T-helper 9 cell (primary cell): ENCODE results near the gene ZNF732.
A peak's percentile ranks its signal among the peaks of the same experiment; 100 is the strongest.
"Not testable (repeated sequence)": the region's sequence is repeated elsewhere in the genome, so short reads cannot be mapped to it uniquely, and the experiment has no call there.

Source experiments
- DNase-seq: peaks from one replicate; pipeline ENCODE4 v3.0.0-alpha.2; 2020
- total RNA-seq, 2 donors: gene quantifications; one replicate each; lab custom pipeline; 2026; lab: John Stamatoyannopoulos, UW

ZNF732 gene
- 0 reads per million in 2 donors for total RNA-seq

GRCh38 chr4:304969-305680 lies at the start of gene ZNF732:
ZNF732 (minus strand) TSS chr4:305474; CDS start chr4:305310, 164 bp downstream.
- DNase-seq = no peak

GRCh38 chr4:340011-340410 lies 34.7 kb upstream of the ZNF732 start:
- DNase-seq = no peak

- no peak for DNase-seq
Observed at GRCh38 chr4:338759-339097, 33.5 kb upstream of the ZNF732 start.

GRCh38 chr4:337932-338758 lies 32.9 kb upstream of the ZNF732 start:
- DNase-seq = peak; percentile 30

GRCh38 chr4:337143-337931 lies 32.1 kb upstream of the ZNF732 start, which contains the start of gene ZNF141:
ZNF141 (plus strand) TSS chr4:337814; CDS start chr4:337984, 170 bp downstream.
- DNase-seq = peak; percentile 80

GRCh38 chr4:336893-337142 lies 31.5 kb upstream of the ZNF732 start:
- no peak for DNase-seq

- DNase-seq = peak; percentile 1
Observed at GRCh38 chr4:336099-336892, 31.0 kb upstream of the ZNF732 start.

GRCh38 chr4:335515-335914 lies 30.2 kb upstream of the ZNF732 start:
- no peak for DNase-seq

- no peak for DNase-seq
Observed at GRCh38 chr4:328729-329128, 23.5 kb upstream of the ZNF732 start.

GRCh38 chr4:314296-314903 lies 9.1 kb upstream of the ZNF732 start:
- DNase-seq = no peak

GRCh38 chr4:309807-310206 lies 4.5 kb upstream of the ZNF732 start:
- DNase-seq = no peak

GRCh38 chr4:306551-306961 lies 1.3 kb upstream of the ZNF732 start:
- DNase-seq = no peak

GRCh38 chr4:304516-304915 lies 758 bp downstream of the ZNF732 start:
- not testable (repeated sequence) for DNase-seq

GRCh38 chr4:302381-302780 lies 2.9 kb downstream of the ZNF732 start:
- DNase-seq = no peak

- DNase-seq = no peak
Observed at GRCh38 chr4:294732-295131, 10.5 kb downstream of the ZNF732 start.

- DNase-seq = no peak
Observed at GRCh38 chr4:288891-289290, 16.4 kb downstream of the ZNF732 start.

GRCh38 chr4:273309-274017 lies 31.8 kb downstream of the ZNF732 start:
- DNase-seq = no peak

GRCh38 chr4:271492-272103 lies 33.7 kb downstream of the ZNF732 start:
- no peak for DNase-seq

GRCh38 chr4:259240-259639 lies 46.0 kb downstream of the ZNF732 start:
- not testable (repeated sequence) for DNase-seq

- no peak for DNase-seq
Observed at GRCh38 chr4:256492-256891, 48.8 kb downstream of the ZNF732 start.
